ENCODE results near the gene ZIC4.

DNA sequence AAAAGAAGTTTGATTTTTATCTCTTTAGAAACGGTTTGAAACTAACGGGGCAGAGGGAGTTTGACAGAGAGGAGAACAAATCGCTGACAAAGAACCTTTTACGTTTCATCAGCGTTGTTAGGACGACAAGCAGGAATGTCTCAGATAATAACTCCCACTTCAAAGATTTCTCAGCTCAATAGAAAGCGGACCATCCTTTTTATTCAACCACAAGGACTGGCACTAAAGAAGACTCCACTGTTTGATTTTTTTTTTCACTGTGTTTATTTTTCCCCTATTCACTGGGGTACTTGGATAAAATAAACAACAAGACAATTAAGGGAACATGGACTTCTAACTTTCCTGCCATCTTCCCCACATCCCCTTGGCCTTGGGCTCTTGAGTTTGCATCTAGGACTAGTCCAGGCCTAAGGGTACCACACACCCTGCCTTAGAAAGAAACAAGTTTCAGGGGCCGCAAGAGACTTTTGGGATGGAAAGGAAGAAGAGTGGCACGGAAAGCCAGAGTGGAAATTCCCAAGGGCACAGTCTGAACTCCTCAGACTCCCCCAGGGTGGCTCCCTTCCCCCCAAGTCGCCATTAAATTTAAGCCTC is 19.0 kb downstream of the ZIC4 start:
- TF ChIP-seq, protein P1, sequence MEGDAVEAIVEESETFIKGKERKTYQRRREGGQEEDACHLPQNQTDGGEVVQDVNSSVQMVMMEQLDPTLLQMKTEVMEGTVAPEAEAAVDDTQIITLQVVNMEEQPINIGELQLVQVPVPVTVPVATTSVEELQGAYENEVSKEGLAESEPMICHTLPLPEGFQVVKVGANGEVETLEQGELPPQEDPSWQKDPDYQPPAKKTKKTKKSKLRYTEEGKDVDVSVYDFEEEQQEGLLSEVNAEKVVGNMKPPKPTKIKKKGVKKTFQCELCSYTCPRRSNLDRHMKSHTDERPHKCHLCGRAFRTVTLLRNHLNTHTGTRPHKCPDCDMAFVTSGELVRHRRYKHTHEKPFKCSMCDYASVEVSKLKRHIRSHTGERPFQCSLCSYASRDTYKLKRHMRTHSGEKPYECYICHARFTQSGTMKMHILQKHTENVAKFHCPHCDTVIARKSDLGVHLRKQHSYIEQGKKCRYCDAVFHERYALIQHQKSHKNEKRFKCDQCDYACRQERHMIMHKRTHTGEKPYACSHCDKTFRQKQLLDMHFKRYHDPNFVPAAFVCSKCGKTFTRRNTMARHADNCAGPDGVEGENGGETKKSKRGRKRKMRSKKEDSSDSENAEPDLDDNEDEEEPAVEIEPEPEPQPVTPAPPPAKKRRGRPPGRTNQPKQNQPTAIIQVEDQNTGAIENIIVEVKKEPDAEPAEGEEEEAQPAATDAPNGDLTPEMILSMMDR (IDR thresholded peaks at IDR 0.05; ENCODE audit: low read depth, low read length, missing input control): no peak
- TF ChIP-seq, protein P2, sequence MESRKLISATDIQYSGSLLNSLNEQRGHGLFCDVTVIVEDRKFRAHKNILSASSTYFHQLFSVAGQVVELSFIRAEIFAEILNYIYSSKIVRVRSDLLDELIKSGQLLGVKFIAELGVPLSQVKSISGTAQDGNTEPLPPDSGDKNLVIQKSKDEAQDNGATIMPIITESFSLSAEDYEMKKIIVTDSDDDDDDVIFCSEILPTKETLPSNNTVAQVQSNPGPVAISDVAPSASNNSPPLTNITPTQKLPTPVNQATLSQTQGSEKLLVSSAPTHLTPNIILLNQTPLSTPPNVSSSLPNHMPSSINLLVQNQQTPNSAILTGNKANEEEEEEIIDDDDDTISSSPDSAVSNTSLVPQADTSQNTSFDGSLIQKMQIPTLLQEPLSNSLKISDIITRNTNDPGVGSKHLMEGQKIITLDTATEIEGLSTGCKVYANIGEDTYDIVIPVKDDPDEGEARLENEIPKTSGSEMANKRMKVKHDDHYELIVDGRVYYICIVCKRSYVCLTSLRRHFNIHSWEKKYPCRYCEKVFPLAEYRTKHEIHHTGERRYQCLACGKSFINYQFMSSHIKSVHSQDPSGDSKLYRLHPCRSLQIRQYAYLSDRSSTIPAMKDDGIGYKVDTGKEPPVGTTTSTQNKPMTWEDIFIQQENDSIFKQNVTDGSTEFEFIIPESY (IDR thresholded peaks at IDR 0.05): no peak
- TF ChIP-seq NR2F2 (IDR thresholded peaks at IDR 0.05) (no peak), TAF1 (conservative IDR thresholded peaks at IDR 0.05) (no peak), GABPA (IDR thresholded peaks at IDR 0.05 in 1 of 2, conservative IDR thresholded peaks at IDR 0.05 in 1 of 2) (no peak), FOXA2 (IDR thresholded peaks at IDR 0.05) (no peak), JUND (IDR thresholded peaks at IDR 0.05) (no peak), RAD21 (IDR thresholded peaks at IDR 0.05) (no peak)
- TF ChIP-seq, protein P3, sequence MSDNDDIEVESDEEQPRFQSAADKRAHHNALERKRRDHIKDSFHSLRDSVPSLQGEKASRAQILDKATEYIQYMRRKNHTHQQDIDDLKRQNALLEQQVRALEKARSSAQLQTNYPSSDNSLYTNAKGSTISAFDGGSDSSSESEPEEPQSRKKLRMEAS (IDR thresholded peaks at IDR 0.05): no peak
- TF ChIP-seq, protein P4, sequence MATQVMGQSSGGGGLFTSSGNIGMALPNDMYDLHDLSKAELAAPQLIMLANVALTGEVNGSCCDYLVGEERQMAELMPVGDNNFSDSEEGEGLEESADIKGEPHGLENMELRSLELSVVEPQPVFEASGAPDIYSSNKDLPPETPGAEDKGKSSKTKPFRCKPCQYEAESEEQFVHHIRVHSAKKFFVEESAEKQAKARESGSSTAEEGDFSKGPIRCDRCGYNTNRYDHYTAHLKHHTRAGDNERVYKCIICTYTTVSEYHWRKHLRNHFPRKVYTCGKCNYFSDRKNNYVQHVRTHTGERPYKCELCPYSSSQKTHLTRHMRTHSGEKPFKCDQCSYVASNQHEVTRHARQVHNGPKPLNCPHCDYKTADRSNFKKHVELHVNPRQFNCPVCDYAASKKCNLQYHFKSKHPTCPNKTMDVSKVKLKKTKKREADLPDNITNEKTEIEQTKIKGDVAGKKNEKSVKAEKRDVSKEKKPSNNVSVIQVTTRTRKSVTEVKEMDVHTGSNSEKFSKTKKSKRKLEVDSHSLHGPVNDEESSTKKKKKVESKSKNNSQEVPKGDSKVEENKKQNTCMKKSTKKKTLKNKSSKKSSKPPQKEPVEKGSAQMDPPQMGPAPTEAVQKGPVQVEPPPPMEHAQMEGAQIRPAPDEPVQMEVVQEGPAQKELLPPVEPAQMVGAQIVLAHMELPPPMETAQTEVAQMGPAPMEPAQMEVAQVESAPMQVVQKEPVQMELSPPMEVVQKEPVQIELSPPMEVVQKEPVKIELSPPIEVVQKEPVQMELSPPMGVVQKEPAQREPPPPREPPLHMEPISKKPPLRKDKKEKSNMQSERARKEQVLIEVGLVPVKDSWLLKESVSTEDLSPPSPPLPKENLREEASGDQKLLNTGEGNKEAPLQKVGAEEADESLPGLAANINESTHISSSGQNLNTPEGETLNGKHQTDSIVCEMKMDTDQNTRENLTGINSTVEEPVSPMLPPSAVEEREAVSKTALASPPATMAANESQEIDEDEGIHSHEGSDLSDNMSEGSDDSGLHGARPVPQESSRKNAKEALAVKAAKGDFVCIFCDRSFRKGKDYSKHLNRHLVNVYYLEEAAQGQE (IDR thresholded peaks at IDR 0.05): no peak
